HG03558 (cell line): ENCODE data around the gene COMMD10.
A peak's percentile ranks its signal among the peaks of the same experiment; 100 is the strongest.

Source experiments
- ATAC-seq: cut with Tn5 transposase; IDR thresholded peaks from one replicate; pipeline ENCODE4 v1.9.1; 2021; ENCODE audit warnings: moderate number of reproducible peaks; ENCODE audit not compliant: unreplicated experiment; ENCODE audit errors: extremely low read depth

The COMMD10 gene

DNA sequence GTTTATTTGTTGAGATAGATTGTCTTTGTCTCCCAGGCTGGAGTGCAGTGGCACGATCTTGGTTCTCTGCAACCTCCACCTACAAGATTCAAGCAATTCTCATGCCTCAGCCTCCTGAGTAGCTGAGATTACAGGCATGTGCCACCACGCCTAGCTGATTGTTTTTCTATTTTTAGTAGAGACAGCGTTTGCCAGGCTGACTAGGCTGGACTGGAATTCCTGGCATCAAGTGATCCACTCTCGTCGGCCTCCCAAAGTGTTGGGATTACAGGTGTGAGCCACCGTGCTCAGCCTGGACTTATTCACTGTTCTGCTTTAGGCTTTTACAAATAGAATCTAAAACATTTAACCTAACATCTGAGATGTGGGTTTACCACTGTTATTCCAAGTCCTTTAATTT is 91.3 kb downstream of the COMMD10 start:
- ATAC-seq = no peak

DNA sequence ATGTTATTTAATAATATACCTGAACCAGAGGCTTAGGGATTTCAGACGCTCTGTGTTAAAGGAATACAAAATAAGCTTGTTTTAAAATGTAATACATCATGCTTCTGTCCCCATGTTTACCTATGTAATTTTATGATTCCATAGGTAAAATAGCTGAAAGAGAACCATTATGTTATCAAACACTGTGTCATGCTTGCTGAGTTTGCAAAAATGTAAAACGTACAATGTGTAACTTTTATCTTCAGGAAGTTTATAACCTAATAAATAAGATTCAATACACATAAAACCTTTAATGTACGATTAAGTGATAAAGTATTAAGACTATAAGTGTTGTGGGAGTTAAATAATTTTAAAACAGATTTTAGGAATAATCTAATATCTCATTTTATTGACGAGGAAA is 94.1 kb downstream of the COMMD10 start:
- no peak for ATAC-seq

DNA sequence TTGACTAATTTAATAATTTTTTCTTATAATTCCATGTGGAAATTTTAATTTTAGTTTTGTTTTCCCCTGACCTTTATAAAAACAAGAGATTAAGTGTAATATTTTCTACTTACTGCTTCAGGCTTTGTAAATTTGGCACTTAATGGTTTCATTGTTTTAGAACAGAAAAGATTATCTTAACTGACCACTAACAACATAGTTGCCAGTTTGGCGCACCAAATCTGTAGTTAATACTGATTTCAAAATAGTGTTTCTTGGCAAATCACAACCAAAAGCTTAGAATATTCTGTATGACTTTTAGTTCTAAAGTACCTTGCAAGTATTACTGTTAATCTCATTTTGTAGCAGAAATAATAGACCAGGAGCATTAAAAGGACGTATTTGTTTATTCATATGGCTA is 124.3 kb downstream of the COMMD10 start:
- ATAC-seq = no peak

DNA sequence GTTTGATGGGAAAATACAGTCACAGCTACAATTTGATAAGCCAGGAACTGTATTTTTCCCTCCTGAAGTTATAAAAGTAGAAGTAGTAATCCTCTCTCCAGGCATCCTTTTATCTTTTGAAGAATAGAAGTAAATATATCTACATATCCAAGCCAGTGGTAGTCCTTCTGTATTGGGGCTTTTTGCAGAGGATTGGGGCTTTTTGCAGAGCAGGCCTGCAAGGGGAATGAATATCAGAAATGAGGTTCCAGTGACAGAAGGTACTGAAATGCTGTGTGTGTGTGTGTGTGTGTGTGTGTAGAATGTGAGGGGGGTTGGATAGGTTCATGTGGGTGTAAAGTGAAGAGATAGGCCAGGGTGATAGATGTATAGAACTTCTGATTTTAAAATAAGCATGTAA is 127.4 kb downstream of the COMMD10 start:
- no peak for ATAC-seq

DNA sequence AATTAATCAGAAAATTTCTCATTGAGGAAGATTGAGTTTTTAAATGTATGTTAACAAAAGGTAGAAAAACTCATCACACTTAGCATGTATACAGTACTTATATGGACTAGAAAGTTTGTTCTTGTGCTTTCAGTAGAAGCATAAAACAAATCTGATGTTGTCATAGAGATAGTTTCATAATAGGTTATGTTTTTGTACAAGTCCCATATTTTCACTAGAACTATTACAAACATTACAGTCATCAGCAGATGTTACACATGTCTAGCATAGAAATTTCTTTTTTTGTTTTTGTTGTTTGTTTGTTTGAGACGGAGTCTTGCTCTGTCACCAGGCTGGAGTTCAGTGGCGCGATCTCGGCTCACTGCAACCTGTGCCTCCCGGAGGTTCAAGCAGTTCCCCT is 131.4 kb downstream of the COMMD10 start:
- no peak for ATAC-seq

DNA sequence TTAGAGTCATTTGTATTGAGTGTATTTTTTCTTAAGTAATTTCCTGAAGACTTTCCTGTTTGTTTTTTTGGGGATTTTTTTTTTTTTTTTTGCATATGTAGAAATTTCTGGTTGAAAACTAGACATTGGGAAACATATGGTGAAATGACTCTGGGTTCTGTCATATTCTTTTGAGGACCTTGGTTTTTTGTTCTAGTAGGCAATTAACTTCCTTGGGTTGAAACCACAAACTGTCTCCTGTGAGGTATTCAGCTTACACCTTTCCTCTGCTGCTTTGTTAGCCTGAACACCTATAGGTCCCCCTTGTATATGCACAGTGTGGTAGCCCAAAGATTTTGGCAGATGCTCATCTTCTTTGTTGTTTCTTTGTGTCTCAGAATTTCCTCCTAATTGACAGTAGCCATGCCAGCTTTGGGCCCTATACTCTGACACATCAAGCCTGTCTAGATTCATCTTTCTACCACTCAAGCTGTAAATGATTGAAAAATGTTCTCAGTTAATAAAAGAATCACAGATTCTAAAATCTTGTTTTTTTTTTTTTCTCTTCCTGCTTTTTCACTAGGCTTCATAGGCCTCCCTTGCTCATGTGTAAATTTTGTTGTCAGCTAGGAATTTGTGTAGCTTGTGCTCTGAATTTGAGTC is 140.6 kb downstream of the COMMD10 start:
- ATAC-seq = no peak

DNA sequence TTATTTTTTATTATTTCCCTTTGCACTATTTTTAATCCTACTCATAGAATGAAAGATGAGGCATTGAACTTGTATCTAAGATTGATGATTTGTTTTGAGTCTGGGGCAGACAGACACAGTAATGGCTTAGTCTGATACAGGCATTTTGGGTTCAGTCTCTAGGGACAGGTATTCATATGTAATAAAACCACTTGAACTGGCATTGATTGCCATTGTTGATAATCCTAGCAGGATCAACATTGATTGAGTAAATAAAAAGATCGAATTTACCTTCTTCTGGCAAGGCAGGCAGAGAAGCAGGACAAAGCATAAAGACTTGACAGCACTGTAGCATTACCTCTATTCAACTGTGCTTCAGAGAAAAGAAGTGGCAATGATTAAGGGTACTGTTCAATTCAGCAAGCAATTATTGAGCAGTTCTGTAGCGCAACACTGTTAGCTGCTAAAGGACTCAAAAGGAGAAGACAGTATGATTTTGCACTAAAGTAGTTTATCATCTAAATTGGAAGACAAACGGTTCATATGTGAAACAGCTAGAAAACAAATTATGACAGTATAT is 144.4 kb downstream of the COMMD10 start:
- no peak for ATAC-seq

DNA sequence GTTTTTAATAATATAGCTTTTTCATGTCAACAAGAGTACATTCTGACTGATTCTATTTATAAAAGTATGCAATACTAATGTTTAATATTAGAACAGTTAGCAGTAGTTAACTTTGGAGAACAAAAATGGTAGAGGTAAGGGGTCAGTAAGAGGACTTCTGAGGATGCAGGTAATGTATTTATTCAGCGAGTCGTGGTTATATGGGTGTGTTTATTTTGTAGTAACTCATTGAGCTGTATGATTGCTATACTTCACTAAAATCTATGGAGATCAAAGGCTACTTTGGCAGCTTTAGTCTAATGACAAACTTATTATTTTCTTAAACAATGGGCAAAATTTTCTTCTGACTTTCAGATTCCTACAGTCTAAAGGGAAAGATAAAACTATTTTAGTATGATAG is 146.5 kb downstream of the COMMD10 start:
- ATAC-seq = no peak

DNA sequence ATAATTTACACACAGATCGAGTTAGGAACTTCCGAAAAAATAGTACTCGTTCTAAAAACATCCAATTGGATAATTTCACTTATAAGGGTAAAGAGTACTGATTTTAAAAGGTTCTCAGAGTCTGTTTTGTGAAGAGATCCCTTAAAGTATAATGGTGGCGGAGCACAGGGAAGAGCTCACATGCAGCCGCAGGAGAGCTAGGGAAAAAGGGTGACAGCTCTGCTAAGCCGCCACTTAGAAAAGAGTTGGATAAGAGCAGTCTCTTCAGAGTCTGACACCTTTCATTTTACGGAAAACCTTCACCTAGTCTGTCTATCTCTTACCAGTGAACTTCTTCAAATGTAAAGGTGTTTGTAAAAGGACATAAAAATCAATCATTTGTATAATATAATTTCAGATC is 149.9 kb downstream of the COMMD10 start:
- ATAC-seq = no peak

DNA sequence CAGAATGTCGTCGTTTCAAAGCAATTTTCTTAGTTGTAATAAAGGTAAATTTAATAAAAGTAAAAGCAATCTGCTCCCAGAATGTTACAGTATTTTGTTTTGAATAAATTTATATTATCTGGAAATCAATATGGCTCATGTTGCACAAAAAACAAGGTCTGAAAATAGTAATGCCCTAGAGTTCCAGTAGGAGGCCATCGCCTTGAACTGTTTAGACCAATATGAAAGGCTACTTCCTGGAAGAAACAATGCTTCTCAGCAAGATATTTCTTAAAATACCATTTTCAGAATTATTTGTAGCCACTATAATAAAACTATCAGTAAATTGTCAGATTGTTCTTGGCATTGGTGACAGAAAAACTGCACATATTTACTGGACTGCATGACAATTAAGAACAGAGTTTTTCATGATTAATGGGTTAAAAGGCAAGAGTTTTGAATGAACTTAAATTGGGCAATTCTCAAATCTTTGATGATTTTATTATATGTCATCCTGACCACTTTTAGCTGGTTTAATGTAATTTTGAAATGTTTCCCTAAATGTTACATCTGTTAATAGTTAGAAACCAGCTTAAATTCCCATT is 153.2 kb downstream of the COMMD10 start:
- no peak for ATAC-seq

DNA sequence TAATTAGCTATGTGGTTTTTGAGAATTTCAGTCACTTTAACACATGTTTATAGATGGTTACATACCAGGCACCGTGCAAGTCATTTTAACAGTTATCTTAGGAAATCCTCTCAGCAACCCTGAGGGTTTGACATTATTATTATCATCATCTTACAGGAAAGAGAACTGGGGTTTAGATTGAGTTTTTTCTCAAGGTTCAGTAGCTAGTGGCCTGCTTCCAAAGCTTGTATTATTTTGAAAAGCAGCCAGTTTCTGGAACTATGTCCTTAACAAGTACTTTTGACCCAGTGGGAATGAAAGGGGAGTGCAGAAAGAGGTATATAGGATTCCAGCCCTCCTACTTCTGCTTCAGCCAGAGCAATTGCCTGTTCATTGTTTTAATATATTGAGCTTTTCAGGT is 157.5 kb downstream of the COMMD10 start:
- no peak for ATAC-seq

DNA sequence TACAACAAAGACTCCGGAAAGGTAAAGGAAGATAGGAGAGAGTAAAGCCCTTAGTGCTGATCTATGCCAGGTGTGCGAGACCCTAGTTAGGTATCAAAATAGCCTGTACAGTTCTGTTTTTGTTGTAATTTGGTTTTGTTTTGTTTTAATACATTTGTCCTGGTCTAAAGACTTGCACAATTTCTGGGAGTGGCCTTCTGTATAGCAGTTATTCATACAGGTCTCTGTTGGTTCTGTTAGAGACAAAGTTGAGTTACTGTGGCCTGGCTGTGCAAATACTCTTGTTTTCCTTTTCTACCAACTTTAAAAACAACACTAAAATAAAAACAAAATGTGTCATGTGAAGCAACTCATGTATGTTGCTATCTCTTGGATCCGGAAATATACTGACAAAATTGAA is 163.6 kb downstream of the COMMD10 start:
- no peak for ATAC-seq

DNA sequence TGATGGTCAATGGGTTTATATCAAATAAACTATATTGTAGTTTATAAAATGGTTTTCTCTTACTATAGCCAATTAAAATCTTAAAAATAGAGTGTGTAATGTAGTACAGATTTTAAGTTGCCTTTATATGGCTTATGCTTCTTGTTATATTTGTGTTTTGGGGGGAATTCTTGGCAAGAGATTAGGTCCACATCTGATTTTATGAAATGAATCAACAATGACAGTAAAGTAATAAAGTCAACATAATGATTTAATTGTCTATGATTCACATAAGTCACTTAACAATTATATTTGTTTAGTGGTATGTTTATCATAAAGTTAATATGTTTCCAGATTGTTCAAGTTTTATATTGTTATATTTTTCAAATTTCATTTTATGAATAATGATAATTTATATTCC is 164.8 kb downstream of the COMMD10 start:
- ATAC-seq = no peak

DNA sequence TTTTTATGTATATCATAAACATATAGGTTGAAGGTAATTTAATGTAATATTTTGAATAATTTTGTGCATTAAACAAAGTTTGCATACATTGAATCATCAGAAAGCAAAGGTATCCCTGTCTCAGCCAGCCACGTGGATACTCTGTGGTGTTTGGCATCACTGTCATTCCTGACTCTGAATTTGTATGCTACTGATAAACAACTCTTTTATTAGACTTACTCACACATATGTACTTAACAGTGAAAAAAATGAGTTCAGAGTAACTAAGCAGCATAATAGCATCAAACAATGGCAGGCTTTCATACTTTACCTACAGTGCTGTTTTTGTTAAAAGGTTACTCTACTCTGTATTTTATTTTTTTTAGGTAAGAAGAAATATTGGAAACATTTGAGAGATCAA is 171.9 kb downstream of the COMMD10 start:
- no peak for ATAC-seq

DNA sequence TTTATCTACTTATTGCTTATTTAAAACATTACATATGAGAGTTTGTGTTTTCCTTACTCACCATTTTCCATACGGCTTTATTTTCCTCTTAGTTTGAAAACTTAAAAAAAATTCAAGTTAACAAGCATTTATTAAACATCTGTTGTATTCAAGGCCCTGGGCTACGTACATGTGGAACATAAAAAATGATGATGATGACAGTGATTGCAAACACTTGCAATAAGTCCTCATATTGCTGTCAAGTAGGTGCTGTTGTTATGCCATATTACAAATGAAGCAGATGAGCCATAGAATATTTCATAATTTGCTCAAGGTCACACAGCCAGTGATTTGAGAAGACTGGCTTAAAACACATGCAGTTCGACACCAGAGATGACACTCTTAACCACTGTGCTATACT is 180.6 kb downstream of the COMMD10 start:
- no peak for ATAC-seq

DNA sequence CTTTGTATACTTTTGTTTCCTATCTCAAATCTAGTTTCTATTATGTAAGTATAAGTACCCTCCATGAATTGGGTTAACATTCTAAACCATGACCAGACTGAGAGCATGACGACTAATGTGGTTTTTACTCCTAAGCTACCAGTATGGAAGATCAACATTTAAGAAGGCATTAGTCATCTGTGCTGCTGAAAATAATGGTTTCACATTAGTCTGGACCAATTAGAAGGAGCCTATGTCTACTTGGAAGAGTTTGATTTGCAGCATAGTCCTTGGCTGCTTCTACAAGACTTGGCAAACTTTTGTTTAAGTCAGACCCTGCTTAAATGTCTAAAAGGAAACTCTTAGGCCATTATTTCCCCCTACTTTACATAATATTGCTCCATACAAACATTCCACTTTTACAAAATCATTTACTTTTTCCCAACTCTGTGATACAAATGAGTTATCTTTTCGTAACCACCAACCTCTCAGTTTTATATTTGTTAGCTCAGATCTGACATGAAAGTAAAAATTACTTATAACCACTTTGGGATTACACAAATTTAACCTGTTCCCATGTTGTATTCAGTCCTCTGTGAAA is 186.7 kb downstream of the COMMD10 start:
- ATAC-seq = no peak

DNA sequence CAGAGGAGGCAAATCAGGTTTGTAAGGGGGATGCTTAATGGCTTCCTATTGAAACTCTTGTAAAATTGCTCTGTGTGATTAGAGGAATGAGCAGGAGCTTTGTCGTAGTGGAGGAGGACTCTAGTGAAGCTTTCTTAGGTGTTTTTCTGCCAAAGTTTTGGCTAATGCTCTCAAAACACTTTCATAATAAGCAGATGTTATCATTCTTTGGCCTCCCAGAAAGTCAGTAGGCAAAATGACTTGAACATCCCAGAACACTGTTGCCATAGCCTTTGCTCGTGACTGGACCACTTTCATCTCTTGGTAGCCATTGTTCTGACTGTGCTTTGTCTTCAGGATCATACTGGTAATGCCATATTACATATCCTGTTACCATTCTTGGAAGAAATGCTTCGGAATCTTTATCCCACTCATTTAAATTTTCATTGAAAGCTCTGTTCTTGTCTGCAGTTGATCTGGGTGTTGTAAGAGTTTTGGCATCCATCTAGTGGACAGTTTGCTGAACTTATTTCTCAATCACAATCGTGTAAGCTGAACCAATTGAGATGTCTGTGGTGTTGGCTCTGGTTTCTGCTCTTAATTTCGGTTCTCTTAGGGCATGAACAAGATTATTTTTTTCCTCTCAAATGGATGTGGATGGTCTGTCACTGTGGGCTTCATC is 187.6 kb downstream of the COMMD10 start:
- ATAC-seq = no peak

DNA sequence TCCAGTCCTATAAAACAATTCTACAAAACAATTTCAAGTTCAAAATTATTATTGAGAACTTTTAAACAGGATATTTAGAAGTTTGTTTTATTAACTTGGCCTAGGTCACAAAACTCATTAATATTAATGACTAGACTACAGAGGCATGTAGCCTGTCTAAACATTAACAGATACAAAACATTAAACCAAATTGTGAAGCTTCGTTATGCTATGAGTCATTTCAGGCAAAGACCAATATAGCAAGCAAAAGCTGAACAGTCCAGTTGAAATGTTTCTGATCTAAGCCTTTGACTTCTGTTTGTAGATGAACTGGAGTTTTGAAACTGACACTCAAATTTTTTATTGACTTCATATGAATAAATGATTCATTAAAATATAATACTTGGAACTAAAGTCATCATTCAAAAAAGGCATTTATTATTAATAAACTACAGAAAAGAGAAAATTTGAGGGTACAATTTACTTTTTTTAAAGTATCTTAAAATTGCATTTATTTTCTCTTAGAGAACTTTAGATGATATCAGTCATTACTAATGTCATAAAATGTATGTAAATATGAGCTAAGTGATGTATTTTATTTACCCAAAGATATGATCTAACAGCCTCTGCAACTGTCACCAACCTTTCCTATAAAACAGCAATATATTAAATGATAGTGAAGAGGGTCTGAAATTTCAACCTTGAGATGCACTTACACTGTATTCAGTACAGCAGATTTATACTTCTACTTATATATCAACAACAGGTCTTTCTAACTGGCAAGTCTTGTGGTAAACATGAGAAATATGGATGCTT is 188.8 kb downstream of the COMMD10 start:
- peak; percentile 94 for ATAC-seq

DNA sequence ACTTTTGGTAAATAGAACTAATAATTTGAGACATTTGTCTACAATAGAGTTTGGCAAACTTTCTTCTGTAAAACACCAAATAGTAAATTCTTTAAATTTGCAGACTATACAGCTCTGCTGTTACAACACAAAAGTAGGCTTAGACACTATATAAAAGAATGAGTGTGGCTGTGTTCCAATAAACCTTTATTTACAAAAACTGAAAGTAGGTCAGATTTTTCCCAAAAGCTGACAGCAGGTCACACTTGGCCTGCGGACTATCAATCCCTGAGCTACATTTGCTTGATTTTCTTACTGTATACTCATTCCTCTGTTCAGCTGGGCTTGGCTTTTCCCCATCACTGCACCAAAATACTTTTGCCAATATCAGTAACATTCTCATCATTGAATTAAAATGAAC is 189.4 kb downstream of the COMMD10 start:
- ATAC-seq = no peak

DNA sequence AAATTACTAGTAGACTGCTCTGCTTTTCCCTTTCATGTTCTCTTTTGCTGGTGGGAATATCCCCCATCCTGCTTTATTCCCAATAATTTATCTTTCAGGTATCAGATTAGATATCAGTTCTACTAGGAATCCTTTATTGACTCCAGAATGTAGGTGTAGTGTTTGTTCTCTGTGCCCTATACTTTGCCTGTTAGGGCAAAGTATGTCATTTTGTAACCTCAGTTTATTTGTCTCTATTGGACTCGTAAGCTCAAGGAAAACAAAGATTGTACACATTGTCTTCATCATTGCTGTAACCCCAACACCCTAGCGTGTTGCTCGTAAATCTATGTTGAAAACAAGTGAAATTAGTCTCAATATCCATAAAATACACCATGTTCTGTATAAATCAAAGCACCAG is 190.5 kb downstream of the COMMD10 start:
- ATAC-seq = no peak

DNA sequence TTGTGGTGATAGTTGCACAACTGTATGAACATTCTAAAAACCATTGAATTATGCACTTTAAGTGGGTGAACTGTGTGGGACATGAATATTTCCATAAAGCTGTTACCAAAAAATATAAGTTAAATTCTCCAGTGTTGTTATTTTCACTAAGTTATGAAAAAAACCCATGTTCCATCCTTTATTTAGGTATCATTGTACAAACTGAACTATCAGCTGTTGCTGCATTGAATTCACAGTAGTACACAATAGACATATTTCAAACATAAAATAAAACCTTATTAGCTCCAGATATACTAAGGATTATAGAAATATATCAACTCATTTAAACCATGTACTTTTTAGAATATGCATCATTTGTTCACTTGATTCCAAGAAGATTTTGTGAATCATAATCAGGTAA is 192.1 kb downstream of the COMMD10 start:
- ATAC-seq = no peak
